CD14-positive monocyte (primary cell): ENCODE data around the gene XPO5. TPM values are rescaled to one million over a fixed set of nuclear protein-coding genes. Genes with fewer than 3 reads are reported as not detected.
"Not testable (repeated sequence)": the region's sequence is repeated elsewhere in the genome, so short reads cannot be mapped to it uniquely, and the experiment has no call there.

Source experiments
- DNase-seq, 3 donors: peaks; one replicate each; pipeline ENCODE4 v3.0.0-alpha.2; 2011 to 2022
- H2AFZ ChIP-seq: 2 replicates; pipeline ENCODE4 v1.6.0; 2012; ENCODE audit warnings: mild to moderate bottlenecking, low read depth, low read length, inconsistent platforms; ENCODE audit not compliant: insufficient read depth, poor library complexity, severe bottlenecking
- H3K27ac ChIP-seq, 2 donors: 1 replicate in 1 of 2; 2 replicates in 1 of 2; pipeline ENCODE4 v1.5.1; 2012 to 2013; ENCODE audit warnings: low read length in 2 of 2, control low read depth in 1 of 2, inconsistent platforms in 1 of 2, low read depth in 1 of 2, mild to moderate bottlenecking in 1 of 2
- H3K27me3 ChIP-seq, 2 donors: one replicate each; pipeline versions ENCODE4 v1.6.0 to v1.6.1; 2011 to 2013; ENCODE audit warnings: low read length in 2 of 2; ENCODE audit not compliant: control insufficient read depth in 2 of 2, insufficient read depth in 2 of 2
- H3K36me3 ChIP-seq, 2 donors: replicated peaks in 1 of 2; 1 replicate in 1 of 2; 2 replicates in 1 of 2; pipeline versions ENCODE4 v1.5.1 to v1.6.1; 2012 to 2013; ENCODE audit warnings: low read length in 2 of 2, control low read depth in 1 of 2, inconsistent platforms in 1 of 2, mild to moderate bottlenecking in 1 of 2; ENCODE audit not compliant: insufficient read depth in 2 of 2, control insufficient read depth in 1 of 2
- H3K4me1 ChIP-seq, 2 donors: 1 replicate in 1 of 2; 2 replicates in 1 of 2; pipeline versions ENCODE4 v1.5.1 to v1.6.1; 2012 to 2013; ENCODE audit warnings: low read length in 2 of 2, control low read depth in 1 of 2, inconsistent platforms in 1 of 2, mild to moderate bottlenecking in 1 of 2, moderate library complexity in 1 of 2; ENCODE audit not compliant: insufficient read depth in 2 of 2, control insufficient read depth in 1 of 2
- H3K4me2 ChIP-seq: replicated peaks from 2 replicates; pipeline ENCODE3; 2012; ENCODE audit warnings: low read length, moderate library complexity, mild to moderate bottlenecking; ENCODE audit not compliant: poor library complexity, severe bottlenecking; ENCODE audit errors: extremely low read depth
- H3K4me3 ChIP-seq, 3 experiments: fragments of 200-600 bp in 1 of 3; sonication (generic) in 1 of 3; replicated peaks in 1 of 3; 1 replicate in 2 of 3; 2 replicates in 1 of 3; pipeline ENCODE4 v1.5.1; 2011 to 2013; ENCODE audit warnings: low read length in 3 of 3, mild to moderate bottlenecking in 3 of 3, control low read depth in 2 of 3, low read depth in 2 of 3, inconsistent platforms in 1 of 3, moderate library complexity in 1 of 3
- H3K79me2 ChIP-seq: 2 replicates; pipeline ENCODE4 v1.6.0; 2012; ENCODE audit warnings: mild to moderate bottlenecking, control low read depth, inconsistent platforms, low read length, moderate library complexity; ENCODE audit not compliant: insufficient read depth
- H3K9ac ChIP-seq: 2 replicates; pipeline ENCODE4 v1.6.0; 2017; ENCODE audit warnings: low read length, mild to moderate bottlenecking; ENCODE audit not compliant: insufficient read depth, poor library complexity, severe bottlenecking
- H3K9me3 ChIP-seq, 2 donors: replicated peaks in 1 of 2; 1 replicate in 1 of 2; 2 replicates in 1 of 2; pipeline versions ENCODE4 v1.5.1 to v1.6.1; 2012 to 2013; ENCODE audit warnings: low read length in 2 of 2, control low read depth in 1 of 2; ENCODE audit not compliant: control insufficient read depth in 1 of 2, insufficient read depth in 1 of 2
- H4K20me1 ChIP-seq: 2 replicates; pipeline ENCODE4 v1.6.0; 2012; ENCODE audit warnings: mild to moderate bottlenecking, low read length, control low read depth, moderate library complexity; ENCODE audit not compliant: insufficient read depth
- H3K27ac Mint-ChIP-seq, 7 donors: one replicate each; pipeline ENCODE4 v1.8.0; 2020; ENCODE audit warnings: mild to moderate bottlenecking in 7 of 7, mixed read lengths in 7 of 7, moderate library complexity in 6 of 7, inconsistent platforms in 2 of 7
- H3K27me3 Mint-ChIP-seq, 3 donors: one replicate each; pipeline ENCODE4 v1.8.0; 2021 to 2022; ENCODE audit warnings: low read depth in 3 of 3, mild to moderate bottlenecking in 3 of 3, mixed read lengths in 3 of 3, moderate library complexity in 3 of 3, inconsistent platforms in 1 of 3
- H3K36me3 Mint-ChIP-seq, 2 donors: one replicate each; pipeline ENCODE4 v1.8.0; 2020; ENCODE audit warnings: mixed read lengths in 2 of 2, inconsistent platforms in 1 of 2, mild to moderate bottlenecking in 1 of 2
- H3K4me1 Mint-ChIP-seq: one replicate; pipeline ENCODE4 v1.8.0; 2020; ENCODE audit warnings: mild to moderate bottlenecking, mixed read lengths
- H3K4me3 Mint-ChIP-seq, 2 donors: one replicate each; pipeline ENCODE4 v1.8.0; 2020; ENCODE audit warnings: mild to moderate bottlenecking in 2 of 2, mixed read lengths in 2 of 2, moderate library complexity in 1 of 2
- H3K9me3 Mint-ChIP-seq, 7 donors: one replicate each; pipeline ENCODE4 v1.8.0; 2020 to 2022; ENCODE audit warnings: mixed read lengths in 7 of 7, mild to moderate bottlenecking in 6 of 7, moderate library complexity in 6 of 7, inconsistent platforms in 2 of 7
- WGBS: methylation state at CpG from one replicate; pipeline ENCODE4 v1.1.5; 2013; ENCODE audit warnings: missing lambda C conversion rate; ENCODE audit not compliant: insufficient coverage; 5-methylcytosine and 5-hydroxymethylcytosine counted together
- intact Hi-C, 2 donors: fragments of 100-400 bp; cut with micrococcal nuclease; formaldehyde crosslinking; loops; one replicate each; pipeline versions ENCODE4 v1.15.0 to v1.15.1; 2023
- polyA plus RNA-seq, 3 donors: library from polyadenylated mRNA; depleted of rRNA in 1 of 3; unstranded in 2 of 3; stranded (reverse) in 1 of 3; fragments of 300-500 nt in 2 of 3; fragments of >200 nt in 1 of 3; fragmentation: Illumina TruSeq in 2 of 3; gene quantifications; 1 replicate in 2 of 3; 2 replicates in 1 of 3; pipeline ENCODE4 v1.2.3, GENCODE V29; 2012 to 2021
- TF ChIP-seq, protein P1 (sequence below): fragments of 200-600 bp; IDR thresholded peaks from one replicate; pipeline ENCODE4 v1.8.0; 2022; ENCODE audit warnings: antibody characterized with exemption, mild to moderate bottlenecking

XPO5 gene
- polyA plus RNA-seq, 3 donors, result 8.0 to 17.5 (median 13.8) TPM

DNA sequence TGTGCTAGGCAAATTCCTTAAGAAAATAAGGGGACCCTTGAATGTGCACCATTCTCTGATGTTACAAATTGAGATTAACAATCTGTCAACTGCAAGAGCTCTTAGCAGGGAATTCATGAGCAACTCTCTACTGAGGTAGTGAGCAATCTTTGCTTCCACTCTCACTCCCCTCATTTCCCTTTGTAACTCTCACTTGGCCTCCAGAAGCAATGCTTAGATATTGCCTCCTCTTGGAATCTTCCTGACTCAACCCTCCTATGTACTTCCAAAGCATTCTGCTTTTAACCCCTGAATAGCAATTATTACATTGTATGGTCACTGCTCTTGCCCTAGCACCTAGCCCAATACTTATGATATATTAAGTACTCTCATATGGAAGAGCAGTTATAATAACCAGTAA is 16.5 kb downstream of the XPO5 start:
- Histone ChIP-seq H3K4me2 (no peak overlapping the region), H3K36me3 (peaks cover 80 to 100% of the 10 kb centered on the region in 2 donors), H4K20me1 (no peaks in the 10 kb centered on the region), H3K4me1 (no peaks in the 10 kb centered on the region), H2AFZ (no peak overlapping the region), H3K9ac (no peak overlapping the region), H3K4me3 (no peak overlapping the region), H3K27ac (no peak overlapping the region), H3K9me3 (no peaks in the 10 kb centered on the region), H3K27me3 (no peaks in the 10 kb centered on the region), H3K79me2 (no peaks in the 10 kb centered on the region)
- H3K4me3 Mint-ChIP-seq, result no peak overlapping the region
- no peaks in the 10 kb centered on the region for H3K4me1 Mint-ChIP-seq
- peaks cover 73 to 94% of the 10 kb centered on the region in 2 donors for H3K36me3 Mint-ChIP-seq
- no peak overlapping the region for H3K27ac Mint-ChIP-seq
- no peak for DNase-seq
- H3K9me3 Mint-ChIP-seq, result no peaks in the 10 kb centered on the region
- intact Hi-C loops, result no loop called here
- peaks cover 0 to 2% (median 0%) of the 10 kb centered on the region in 3 donors for H3K27me3 Mint-ChIP-seq
- TF ChIP-seq, protein P1, sequence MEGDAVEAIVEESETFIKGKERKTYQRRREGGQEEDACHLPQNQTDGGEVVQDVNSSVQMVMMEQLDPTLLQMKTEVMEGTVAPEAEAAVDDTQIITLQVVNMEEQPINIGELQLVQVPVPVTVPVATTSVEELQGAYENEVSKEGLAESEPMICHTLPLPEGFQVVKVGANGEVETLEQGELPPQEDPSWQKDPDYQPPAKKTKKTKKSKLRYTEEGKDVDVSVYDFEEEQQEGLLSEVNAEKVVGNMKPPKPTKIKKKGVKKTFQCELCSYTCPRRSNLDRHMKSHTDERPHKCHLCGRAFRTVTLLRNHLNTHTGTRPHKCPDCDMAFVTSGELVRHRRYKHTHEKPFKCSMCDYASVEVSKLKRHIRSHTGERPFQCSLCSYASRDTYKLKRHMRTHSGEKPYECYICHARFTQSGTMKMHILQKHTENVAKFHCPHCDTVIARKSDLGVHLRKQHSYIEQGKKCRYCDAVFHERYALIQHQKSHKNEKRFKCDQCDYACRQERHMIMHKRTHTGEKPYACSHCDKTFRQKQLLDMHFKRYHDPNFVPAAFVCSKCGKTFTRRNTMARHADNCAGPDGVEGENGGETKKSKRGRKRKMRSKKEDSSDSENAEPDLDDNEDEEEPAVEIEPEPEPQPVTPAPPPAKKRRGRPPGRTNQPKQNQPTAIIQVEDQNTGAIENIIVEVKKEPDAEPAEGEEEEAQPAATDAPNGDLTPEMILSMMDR, result no peak

DNA sequence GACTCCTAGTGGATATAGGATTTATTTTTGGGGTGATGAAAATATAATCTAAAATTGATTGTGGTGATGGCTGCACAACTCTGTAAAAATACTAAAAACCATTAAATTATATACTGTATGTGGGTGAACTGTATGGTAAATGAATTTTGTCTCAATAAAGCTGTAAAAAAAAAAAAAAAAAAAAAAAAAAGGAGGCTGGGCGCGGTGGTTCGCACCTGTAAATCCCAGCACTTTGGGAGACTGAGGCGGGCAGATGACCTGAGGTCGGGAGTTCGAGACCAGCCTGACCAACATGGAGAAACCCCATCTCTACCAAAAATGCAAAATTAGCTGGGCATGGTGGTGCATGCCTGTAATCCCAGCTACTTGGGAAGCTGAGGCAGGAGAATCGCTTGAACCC is 18.2 kb downstream of the XPO5 start:
- H4K20me1 ChIP-seq, H3K79me2 ChIP-seq, H3K4me3 Mint-ChIP-seq, H3K4me3 ChIP-seq, H3K4me1 ChIP-seq, H3K4me2 ChIP-seq, H2AFZ ChIP-seq, H3K4me1 Mint-ChIP-seq, DNase-seq, H3K27ac Mint-ChIP-seq, H3K9me3 ChIP-seq, H3K9me3 Mint-ChIP-seq, H3K27ac ChIP-seq, intact Hi-C loops, H3K9ac ChIP-seq, H3K27me3 ChIP-seq, H3K27me3 Mint-ChIP-seq: not testable (repeated sequence)
- no CpG with 5 or more reads among the region's 7 CpGs for WGBS
- H3K36me3 Mint-ChIP-seq, result peaks cover 76 to 97% of the 10 kb centered on the region in 2 donors
- H3K36me3 ChIP-seq, result peaks cover 78 to 99% of the 10 kb centered on the region in 2 donors
